HepG2 (cell line): ENCODE data around the gene JCAD. TPM values are rescaled to one million over a fixed set of nuclear protein-coding genes. Genes with fewer than 3 reads are reported as not detected.

ENCODE experiments used
- ATAC-seq: fragments of 200-7000 bp; cut with Tn5 transposase; 3 replicates; pipeline ENCODE4 v1.9.1; 2020; ENCODE audit warnings: mild to moderate bottlenecking, moderate library complexity
- BruUV-seq: library from RNA; stranded (reverse); fragments of 400-500 nt; replicated peaks from 2 replicates; lab custom pipeline; 2021; lab: Mats Ljungman, UMichigan
- CTCF ChIA-PET: fragments of 300-600 bp; formaldehyde crosslinking; extraction: SDS; loops from one replicate; lab custom pipeline; 2021; ENCODE audit warnings: low total read pairs, inconsistent platforms, low intra/inter-chr PET ratio; lab: Yijun Ruan, JAX
- POLR2A ChIA-PET: fragments of 350-600 bp; sonication (Branson Sonifier 250); formaldehyde crosslinking; loops from one replicate; lab custom pipeline; 2020; ENCODE audit warnings: antibody characterized with exemption, inconsistent platforms; lab: Yijun Ruan, JAX
- DNase-seq: peaks from one replicate; pipeline ENCODE4 v3.0.0-alpha.2; 2015; ENCODE audit warnings: low spot score
- FAIRE-seq: peaks from 3 replicates; lab custom pipeline; 2011; peaks lifted over from hg19 to GRCh38; lab: Jason Lieb, UNC
- H2AFZ ChIP-seq: one replicate; pipeline ENCODE4 v1.6.1; 2011; ENCODE audit warnings: low read length, inconsistent platforms
- H3K27ac ChIP-seq: fragments of 300-600 bp; 3 replicates; pipeline ENCODE4 v1.8.0; 2011; ENCODE audit warnings: mixed run types, mild to moderate bottlenecking, mixed read lengths, low read length, inconsistent platforms; ENCODE audit not compliant: insufficient read depth; ENCODE audit errors: extremely low read length
- H3K27me3 ChIP-seq, 2 experiments: fragments of 200-600 bp in 1 of 2; 2 replicates in 1 of 2; 3 replicates in 1 of 2; pipeline versions ENCODE4 v1.6.0 to v1.8.0; 2011; ENCODE audit warnings: low read length in 2 of 2, mild to moderate bottlenecking in 2 of 2, moderate library complexity in 2 of 2, inconsistent platforms in 1 of 2; ENCODE audit not compliant: insufficient read depth in 2 of 2, control insufficient read depth in 1 of 2
- H3K36me3 ChIP-seq, 2 experiments: fragments of 200-600 bp in 1 of 2; replicated peaks in 1 of 2; 2 replicates in 1 of 2; 3 replicates in 1 of 2; pipeline versions ENCODE4 v1.5.1 to v1.8.0; 2011; ENCODE audit warnings: low read length in 2 of 2, inconsistent platforms in 1 of 2; ENCODE audit not compliant: insufficient read depth in 2 of 2, control insufficient read depth in 1 of 2
- H3K4me1 ChIP-seq: 2 replicates; pipeline ENCODE4 v1.5.1; 2012; ENCODE audit warnings: low read length, inconsistent platforms; ENCODE audit not compliant: insufficient read depth
- H3K4me2 ChIP-seq: 2 replicates; pipeline ENCODE4 v1.6.0; 2011; ENCODE audit warnings: low read depth, low read length, inconsistent platforms
- H3K4me3 ChIP-seq, 3 experiments: fragments of 200-600 bp in 1 of 3; sonication (generic), shearing (Covaris generic) in 1 of 3; replicated peaks in 1 of 3; 2 replicates each; pipeline ENCODE4 v1.5.1; 2011 to 2016; ENCODE audit warnings: low read length in 3 of 3, inconsistent platforms in 2 of 3, low read depth in 2 of 3, mild to moderate bottlenecking in 2 of 3, control low read depth in 1 of 3, mixed read lengths in 1 of 3; ENCODE audit not compliant: insufficient read depth in 1 of 3
- H3K79me2 ChIP-seq: one replicate; pipeline ENCODE4 v1.6.1; 2011; ENCODE audit warnings: low read length, inconsistent platforms; ENCODE audit not compliant: insufficient read depth
- H3K9ac ChIP-seq: 2 replicates; pipeline ENCODE4 v1.6.0; 2011; ENCODE audit warnings: mild to moderate bottlenecking, low read depth, low read length, inconsistent platforms; ENCODE audit not compliant: insufficient read depth
- H3K9me3 ChIP-seq: 2 replicates; pipeline ENCODE4 v1.5.1; 2012; ENCODE audit warnings: mild to moderate bottlenecking, low read length
- H4K20me1 ChIP-seq: 2 replicates; pipeline ENCODE4 v1.6.0; 2011; ENCODE audit warnings: inconsistent platforms, mild to moderate bottlenecking, low read length, moderate library complexity; ENCODE audit not compliant: insufficient read depth
- ATF7-NPFF ChIP-seq: sonication (generic); formaldehyde crosslinking; IDR thresholded peaks from 2 replicates; pipeline ENCODE4 v1.8.1; 2023; ENCODE audit warnings: mild to moderate bottlenecking, low read depth, missing genetic modification reagents, moderate library complexity
- CEBPB ChIP-seq: IDR thresholded peaks from 2 replicates; pipeline ENCODE4 v1.6.1; 2011; ENCODE audit warnings: low read depth, low read length, improper control_type of control experiment, borderline replicate concordance
- CEBPG ChIP-seq: IDR thresholded peaks from 2 replicates; pipeline ENCODE4 v1.6.1; 2016
- CREM ChIP-seq, 2 experiments: sonication (generic) in 1 of 2; formaldehyde crosslinking in 1 of 2; IDR thresholded peaks; 2 replicates each; pipeline versions ENCODE4 v1.4.0 to v1.6.1; 2016 to 2020; ENCODE audit warnings: antibody characterized with exemption in 1 of 2, mild to moderate bottlenecking in 1 of 2, missing genetic modification reagents in 1 of 2
- HNRNPK ChIP-seq: fragments of 200-400 bp; formaldehyde crosslinking; IDR thresholded peaks from 2 replicates; pipeline ENCODE4 v1.6.1; 2018; ENCODE audit warnings: low read length, low read depth, moderate library complexity, mild to moderate bottlenecking; ENCODE audit not compliant: poor library complexity, severe bottlenecking
- KAT2B ChIP-seq: fragments of 150-350 bp; IDR thresholded peaks from 2 replicates; pipeline ENCODE4 v1.6.1; 2014; ENCODE audit warnings: low read depth, low read length, borderline replicate concordance
- KLF11 ChIP-seq: IDR thresholded peaks from 2 replicates; pipeline ENCODE4 v1.6.1; 2016; ENCODE audit warnings: missing compliant biosample characterization
- NCOA2 ChIP-seq: sonication (generic); formaldehyde crosslinking; IDR thresholded peaks from 2 replicates; pipeline ENCODE4 v1.8.0; 2022; ENCODE audit warnings: inconsistent platforms
- NFE2 ChIP-seq: sonication (generic); formaldehyde crosslinking; IDR thresholded peaks from 2 replicates; pipeline ENCODE4 v1.4.0; 2020; ENCODE audit warnings: missing genetic modification reagents
- NFE2L2 ChIP-seq: fragments of 150-350 bp; IDR thresholded peaks from 2 replicates; pipeline ENCODE4 v1.6.1; 2014; ENCODE audit warnings: low read length
- SOX13 ChIP-seq, 3 experiments: fragments of 450-650 bp in 1 of 3; sonication (generic) in 1 of 3; formaldehyde crosslinking in 1 of 3; IDR thresholded peaks in 2 of 3; conservative IDR thresholded peaks in 1 of 3; 2 replicates each; pipeline versions ENCODE4 v1.5.0 to v1.6.1; 2016 to 2020; ENCODE audit warnings: antibody characterized with exemption in 1 of 3, mild to moderate bottlenecking in 1 of 3, missing compliant biosample characterization in 1 of 3, missing genetic modification reagents in 1 of 3, moderate library complexity in 1 of 3
- SOX5 ChIP-seq: IDR thresholded peaks from 2 replicates; pipeline ENCODE4 v1.6.1; 2016; ENCODE audit warnings: borderline replicate concordance
- TAF1 ChIP-seq: sonication (generic); formaldehyde crosslinking; IDR thresholded peaks from 2 replicates; pipeline ENCODE4 v1.4.0; 2020; ENCODE audit warnings: missing genetic modification reagents
- XRCC5 ChIP-seq: fragments of 200-400 bp; formaldehyde crosslinking; optimal IDR thresholded peaks from 2 replicates; pipeline ENCODE3; 2017; ENCODE audit warnings: mild to moderate bottlenecking, low read length
- ZBTB3 ChIP-seq: sonication (generic); formaldehyde crosslinking; IDR thresholded peaks from 2 replicates; pipeline ENCODE4 v1.4.0; 2020; ENCODE audit warnings: low read depth, mild to moderate bottlenecking, moderate library complexity, missing genetic modification reagents, borderline replicate concordance
- ZFP62 ChIP-seq: sonication (generic); formaldehyde crosslinking; IDR thresholded peaks from 2 replicates; pipeline ENCODE4 v1.4.0; 2020; ENCODE audit warnings: missing genetic modification reagents
- ZNF879 ChIP-seq: sonication (generic); formaldehyde crosslinking; IDR thresholded peaks from 2 replicates; pipeline ENCODE4 v1.8.1; 2023; ENCODE audit warnings: missing genetic modification reagents
- WGBS: methylation state at CpG from one replicate; pipeline ENCODE4 v1.1.6; 2017; ENCODE audit warnings: low lambda C conversion rate; 5-methylcytosine and 5-hydroxymethylcytosine counted together
- in situ Hi-C: cut with HindIII; loops from 2 replicates; pipeline ENCODE4 v1.10.0; 2017; ENCODE audit warnings: low pct_unique_long_range_greater_than_20kb; ENCODE audit not compliant: extremely low pct_ligation_motif_present
- intact Hi-C: fragments of 100-400 bp; cut with micrococcal nuclease; formaldehyde crosslinking; loops from one replicate; pipeline ENCODE4 v1.10.0; 2022; ENCODE audit not compliant: unreplicated experiment
- polyA plus RNA-seq, 8 experiments: library from polyadenylated mRNA; depleted of rRNA in 3 of 8; stranded (reverse) in 7 of 8; unstranded in 1 of 8; fragments of >200 nt; fragmentation: Illumina TruSeq in 4 of 8; extraction: Trizol in 4 of 8; gene quantifications; 2 replicates each; pipeline versions ENCODE4 v1.2.1 to v1.2.3, GENCODE V29; 2011 to 2016; ENCODE audit warnings: low read depth in 4 of 8, missing spikeins in 1 of 8, mixed read lengths in 1 of 8; ENCODE audit not compliant: insufficient read depth in 1 of 8
- total RNA-seq, 5 experiments: library from RNA; depleted of rRNA; stranded (reverse); fragments of >200 nt; fragmentation: Illumina TruSeq; extraction: Trizol; gene quantifications; 2 replicates each; pipeline ENCODE4 v1.2.3, GENCODE V29; 2016; ENCODE audit warnings: low read depth in 1 of 5
- TF ChIP-seq, protein P1 (sequence below): sonication (generic); formaldehyde crosslinking; IDR thresholded peaks from 2 replicates; pipeline ENCODE4 v1.5.0; 2020; ENCODE audit warnings: missing genetic modification reagents, mild to moderate bottlenecking, borderline replicate concordance

The JCAD gene
- total and polyA plus RNA-seq, 2 of the 13 experiments (the other 11 are each of a cell fraction or from before 2014, with no cell fraction given) = 0.04 to 0.08 TPM

DNA sequence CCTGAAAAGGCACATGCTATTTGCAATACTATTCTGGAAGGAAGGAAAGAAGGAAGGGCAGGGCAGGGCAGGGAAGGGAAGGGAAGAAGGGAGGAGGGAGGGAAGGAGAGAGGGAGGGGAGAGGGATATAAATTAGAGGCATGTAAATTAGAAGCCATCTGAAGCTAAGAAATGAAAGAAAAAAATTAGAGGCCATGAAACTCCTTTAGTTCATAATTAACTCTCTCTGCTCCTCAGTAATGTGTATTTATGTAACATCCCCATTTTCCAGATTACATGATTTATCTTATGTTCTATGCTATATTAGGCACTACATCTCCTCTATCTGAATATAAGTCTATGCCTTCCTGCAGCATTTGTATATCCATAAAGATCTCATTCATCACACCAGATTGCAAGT lies 12.7 kb upstream of the JCAD start:
- H3K36me3 ChIP-seq = no peaks in the 10 kb centered on the region
- H3K79me2 ChIP-seq = no peaks in the 10 kb centered on the region
- no peak for ATAC-seq
- CTCF ChIA-PET = no interaction called here
- no peak overlapping the region for H3K27ac ChIP-seq
- no peak for DNase-seq
- no peaks in the 10 kb centered on the region for H4K20me1 ChIP-seq
- no peak overlapping the region for H3K4me3 ChIP-seq
- no peak for TF ChIP-seq NFE2 (CRISPR knock-in tag)
- TF ChIP-seq HNRNPK = peak; percentile 86
- TF ChIP-seq ZBTB3 = no peak
- H3K9me3 ChIP-seq = no peaks in the 10 kb centered on the region
- intact Hi-C loops = no loop called here
- H3K4me1 ChIP-seq = peaks cover 29% of the 10 kb centered on the region
- POLR2A ChIA-PET = no interaction called here
- no TSS peak for BruUV-seq
- in situ Hi-C loops = no loop called here
- H3K4me2 ChIP-seq = no peak overlapping the region
- H2AFZ ChIP-seq = no peak overlapping the region
- peaks cover 0 to 3% of the 10 kb centered on the region in 2 experiments; a peak in 2 of 5 replicates for H3K27me3 ChIP-seq
- no peak for FAIRE-seq
- no peak overlapping the region for H3K9ac ChIP-seq

DNA sequence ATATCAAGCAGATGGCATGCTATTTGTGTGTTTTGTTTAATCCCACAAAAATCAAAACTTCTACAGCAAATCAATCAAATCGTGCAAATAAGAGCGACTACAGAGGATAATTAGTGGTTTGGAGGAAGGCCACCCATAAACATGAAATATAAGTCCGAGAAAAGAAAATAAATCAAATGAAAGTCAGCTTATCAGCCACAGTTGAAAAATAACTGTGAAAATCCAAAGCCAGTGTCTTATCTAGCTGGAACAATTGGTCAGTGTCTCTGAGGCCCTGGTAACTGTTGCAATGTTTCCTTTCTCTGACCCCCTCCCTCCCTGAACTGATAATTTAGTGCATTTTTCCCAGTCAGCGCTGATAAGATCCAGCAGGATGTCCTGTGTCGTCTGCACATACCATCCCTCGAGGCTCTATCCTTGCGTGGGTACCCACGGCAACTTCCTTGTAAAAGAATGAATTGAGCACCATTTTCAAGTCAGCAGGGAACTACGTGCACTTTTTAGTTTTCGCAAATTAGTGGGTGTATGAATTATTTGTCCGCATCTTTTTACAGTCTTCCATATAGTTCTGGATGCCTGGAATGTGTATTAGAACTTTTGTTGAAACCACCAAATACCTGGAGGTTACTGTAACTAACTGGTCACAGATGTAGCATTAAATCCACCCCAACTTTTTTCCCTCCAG lies 10.8 kb upstream of the JCAD start:
- FAIRE-seq (peak; percentile 40), ATAC-seq (peak; percentile 85)
- TF ChIP-seq ATF7-NPFF (CRISPR knock-in tag) (no peak), ZNF879 (CRISPR knock-in tag) (no peak), ZFP62 (CRISPR knock-in tag) (no peak), KLF11 (CRISPR knock-in tag) (no peak), NCOA2 (peak; percentile 14; the same call in 1 of the 2 replicates), XRCC5 (peak; percentile 37), KAT2B (no peak), SOX5 (CRISPR knock-in tag) (peak; percentile 61; the same call in 1 of the 2 replicates), CEBPG (CRISPR knock-in tag) (peak; percentile 65; the same call in 1 of the 2 replicates), SOX13 (IDR thresholded peaks at IDR 0.05) (0 out of 2 replicates have a peak, but pooled peaks have one; percentile 15), SOX13 (CRISPR knock-in tag; conservative IDR thresholded peaks at IDR 0.05 in 1 of 2, IDR thresholded peaks at IDR 0.05 in 1 of 2) (peak in 1 of 2 experiments; percentile 71; a peak in 2 of 4 replicates), TAF1 (CRISPR knock-in tag) (no peak), NFE2L2 (no peak), CEBPB (peak; percentile 48; the same call in 1 of the 2 replicates), CREM (IDR thresholded peaks at IDR 0.05) (peak; percentile 21; the same call in 1 of the 2 replicates), CREM (CRISPR knock-in tag; IDR thresholded peaks at IDR 0.05) (no peak)
- TF ChIP-seq, protein P1, sequence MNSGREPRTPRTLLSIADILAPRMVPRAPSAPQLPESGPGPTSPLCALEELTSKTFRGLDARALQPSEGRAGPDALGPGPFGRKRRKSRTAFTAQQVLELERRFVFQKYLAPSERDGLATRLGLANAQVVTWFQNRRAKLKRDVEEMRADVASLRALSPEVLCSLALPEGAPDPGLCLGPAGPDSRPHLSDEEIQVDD = no peak

More for the DNA sequence above, 10.8 kb upstream of the JCAD start:
- Histone ChIP-seq H3K27me3 (peaks cover 0 to 3% of the 10 kb centered on the region in 2 experiments; a peak in 2 of 5 replicates), H3K79me2 (no peaks in the 10 kb centered on the region), H4K20me1 (no peaks in the 10 kb centered on the region), H3K9ac (no peak overlapping the region), H3K27ac (no peak overlapping the region), H3K9me3 (no peaks in the 10 kb centered on the region), H3K4me1 (peaks cover 29% of the 10 kb centered on the region), H3K4me3 (no peak overlapping the region), H2AFZ (no peak overlapping the region), H3K4me2 (peak overlapping the region; percentile 25), H3K36me3 (no peaks in the 10 kb centered on the region)
- POLR2A ChIA-PET = no interaction called here
- BruUV-seq = no TSS peak
- in situ Hi-C loops (no loop called here), intact Hi-C loops (no loop called here)
- CTCF ChIA-PET = no interaction called here
- WGBS = 25% methylated on average over 11 of the region's 11 CpGs
- peak; percentile 70 for DNase-seq
